Heart right ventricle (tissue), 16 donors: ENCODE data around the gene FBXL19. TPM values are rescaled to one million over a fixed set of nuclear protein-coding genes. Genes with fewer than 3 reads are reported as not detected.

ENCODE experiments used
- ATAC-seq, 8 donors: fragments of 200-7000 bp; cut with Tn5 transposase; one replicate each; pipeline ENCODE4 v1.9.1; 2020; ENCODE audit warnings: mild to moderate bottlenecking in 8 of 8, moderate library complexity in 8 of 8, moderate number of reproducible peaks in 1 of 8
- DNase-seq, 2 donors: peaks; one replicate each; pipeline ENCODE4 v3.0.0-alpha.2; 2020
- H3K27ac ChIP-seq, 10 donors: fragments of 200-600 bp; sonication (generic) in 2 of 10; one replicate each; pipeline versions ENCODE4 v1.5.0 to v1.8.0; 2020 to 2022; ENCODE audit warnings: mild to moderate bottlenecking in 3 of 10
- H3K27me3 ChIP-seq, 7 donors: fragments of 200-600 bp; one replicate each; pipeline ENCODE4 v1.8.0; 2021 to 2022; ENCODE audit warnings: mild to moderate bottlenecking in 2 of 7
- H3K36me3 ChIP-seq, 9 donors: fragments of 200-600 bp; sonication (generic) in 1 of 9; one replicate each; pipeline versions ENCODE4 v1.5.0 to v1.8.0; 2020 to 2022; ENCODE audit warnings: mild to moderate bottlenecking in 2 of 9
- H3K4me1 ChIP-seq, 9 donors: fragments of 200-600 bp; sonication (generic) in 1 of 9; one replicate each; pipeline versions ENCODE4 v1.5.0 to v1.8.0; 2020 to 2022; ENCODE audit warnings: mild to moderate bottlenecking in 4 of 9
- H3K4me3 ChIP-seq, 10 donors: fragments of 200-600 bp; sonication (generic) in 2 of 10; one replicate each; pipeline versions ENCODE4 v1.5.0 to v1.8.0; 2020 to 2022; ENCODE audit warnings: mild to moderate bottlenecking in 7 of 10, moderate library complexity in 2 of 10
- H3K9me3 ChIP-seq, 11 donors: fragments of 200-600 bp in 10 of 11; sonication (generic) in 2 of 11; one replicate each; pipeline versions ENCODE4 v1.5.0 to v1.8.0; 2013 to 2022; ENCODE audit warnings: mild to moderate bottlenecking in 2 of 11, control low read depth in 1 of 11, moderate library complexity in 1 of 11
- WGBS, 2 donors: extraction: QIAGEN DNeasy Blood & Tissue Kit; methylation state at CpG; one replicate each; pipeline ENCODE4 v1.1.7; 2013; ENCODE audit warnings: inconsistent platforms in 1 of 2; 5-methylcytosine and 5-hydroxymethylcytosine counted together
- intact Hi-C, 10 donors: fragments of 100-400 bp; cut with DNase I; formaldehyde crosslinking; loops; one replicate each; pipeline versions ENCODE4 v1.11.1 to v1.14.2; 2022
- polyA plus RNA-seq, 2 donors: library from polyadenylated mRNA; stranded (reverse); fragments of 200-250 nt; gene quantifications; one replicate each; pipeline ENCODE4 v1.2.3, GENCODE V29; 2013
- total RNA-seq, 10 donors: library from RNA; stranded (reverse); fragmentation: NEBNext Ultra II Directional in 3 of 10; extraction: Animal tissue kit (Norgen Biotek cat#: 25700) in 3 of 10; gene quantifications; one replicate each; pipeline versions ENCODE4 v1.2.1 to v1.2.4, GENCODE V29; 2021 to 2023
- TF ChIP-seq, protein P1 (sequence below), 9 donors: fragments of 200-600 bp; sonication (generic) in 2 of 9; IDR thresholded peaks; one replicate each; pipeline versions ENCODE4 v1.5.0 to v1.8.0; 2021 to 2022; ENCODE audit warnings: antibody characterized with exemption in 9 of 9, mild to moderate bottlenecking in 5 of 9, moderate library complexity in 1 of 9
- donor health status: Arrhythmogenic right ventricular cardiomyopathy.
- donor health status: ischemic (EF 13 %, LVEDD 7.1; RV severe dilation, severe dysfunction).
- donor health status: healthy with polysubstance abuse.
- donor health status: DM: no; HTN: yes; CAD: no.
- donor health status: DM: no; HTN: no; CAD: no.
- donor health status: ischemic (EF 25% LVEDD 6.9; RV normal size, moderate dysfunction).
- donor health status: ischemic (EF 25% LVEDD 5.7; RV mildly dilated, moderate dysfunction).
- donor health status: healthy.
- donor health status: DM: yes; HTN: yes; CAD: no.
- donor health status: Ischemic cardiomyopathy.
- donor health status: ischemic (EF 35%, LVEDD 5.7; RV mildly dilated, moderate dysfunction).
- donor health status: nonischemic (EF 11% LVEDD 7.7; RV severe dilation, severe dysfunction).
- donor health status: DM: yes; HTN: yes; CAD: no.
- donor health status: PGD.
- donor health status: ischemic (EF 29% LVEDD 5.4; RV normal size, mild dysfunction).
- donor health status: nonischemic (EF 23%, LVEDD 6.1; RV moderate dilation, normal function).

Gene FBXL19
- total and polyA plus RNA-seq, 12 donors: 4.1 to 14.1 (median 5.8) TPM

DNA sequence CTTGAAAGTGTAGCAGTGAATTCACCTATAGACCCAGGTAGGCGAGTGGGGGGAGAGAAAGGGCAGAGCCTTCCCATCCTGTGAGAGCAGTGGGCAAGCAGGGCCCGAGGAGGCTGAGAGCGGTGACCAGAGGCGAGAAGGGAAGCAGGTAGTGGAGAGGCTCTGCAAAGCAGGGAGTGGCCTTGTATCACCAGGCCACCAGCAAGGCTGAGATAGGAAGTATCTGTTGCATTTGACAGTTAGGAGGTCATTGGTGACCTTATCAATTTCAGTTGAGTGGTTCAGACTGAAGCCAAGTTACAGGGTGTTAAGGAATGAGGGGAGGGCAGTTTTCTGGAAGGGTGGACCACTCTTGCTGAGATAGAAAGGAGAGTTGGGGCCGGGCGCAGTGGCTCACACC, 51.0 kb downstream of the FBXL19 start:
- Histone ChIP-seq H3K36me3 (peaks cover 7 to 100% (median 48%) of the 10 kb centered on the region in 9 donors), H3K4me3 (no peak overlapping the region), H3K27ac (no peak overlapping the region), H3K27me3 (no peaks in the 10 kb centered on the region), H3K4me1 (no peaks in the 10 kb centered on the region), H3K9me3 (no peaks in the 10 kb centered on the region)
- no peak for DNase-seq
- no peak for ATAC-seq
- TF ChIP-seq, protein P1, sequence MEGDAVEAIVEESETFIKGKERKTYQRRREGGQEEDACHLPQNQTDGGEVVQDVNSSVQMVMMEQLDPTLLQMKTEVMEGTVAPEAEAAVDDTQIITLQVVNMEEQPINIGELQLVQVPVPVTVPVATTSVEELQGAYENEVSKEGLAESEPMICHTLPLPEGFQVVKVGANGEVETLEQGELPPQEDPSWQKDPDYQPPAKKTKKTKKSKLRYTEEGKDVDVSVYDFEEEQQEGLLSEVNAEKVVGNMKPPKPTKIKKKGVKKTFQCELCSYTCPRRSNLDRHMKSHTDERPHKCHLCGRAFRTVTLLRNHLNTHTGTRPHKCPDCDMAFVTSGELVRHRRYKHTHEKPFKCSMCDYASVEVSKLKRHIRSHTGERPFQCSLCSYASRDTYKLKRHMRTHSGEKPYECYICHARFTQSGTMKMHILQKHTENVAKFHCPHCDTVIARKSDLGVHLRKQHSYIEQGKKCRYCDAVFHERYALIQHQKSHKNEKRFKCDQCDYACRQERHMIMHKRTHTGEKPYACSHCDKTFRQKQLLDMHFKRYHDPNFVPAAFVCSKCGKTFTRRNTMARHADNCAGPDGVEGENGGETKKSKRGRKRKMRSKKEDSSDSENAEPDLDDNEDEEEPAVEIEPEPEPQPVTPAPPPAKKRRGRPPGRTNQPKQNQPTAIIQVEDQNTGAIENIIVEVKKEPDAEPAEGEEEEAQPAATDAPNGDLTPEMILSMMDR (IDR thresholded peaks at IDR 0.05): no peak
- intact Hi-C loops: no loop called here
- WGBS, 2 donors: 87 to 94% methylated on average over 6 of the region's 6 CpGs

DNA sequence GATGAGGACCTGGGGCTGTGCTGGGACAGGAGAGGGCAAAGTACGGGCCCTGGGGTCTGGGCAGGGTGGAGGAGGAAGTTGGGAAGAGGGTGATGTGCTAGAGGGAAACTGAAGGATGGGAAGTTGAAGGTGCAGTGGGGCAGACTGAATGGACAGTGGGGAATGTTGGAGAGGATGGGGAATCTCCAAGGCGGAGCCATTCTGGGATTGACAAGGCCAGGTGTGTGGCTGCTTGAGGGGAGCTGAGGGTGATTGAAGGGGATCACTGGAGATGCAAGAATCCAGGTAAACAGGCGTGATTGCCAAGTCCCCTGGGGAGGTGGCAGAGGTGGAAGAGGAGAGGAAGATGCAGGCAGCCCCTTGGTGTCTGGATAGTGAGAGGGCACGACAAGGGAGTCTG, 53.1 kb downstream of the FBXL19 start:
- 90 to 96% methylated on average over 4 of the region's 4 CpGs for WGBS, 2 donors
- intact Hi-C loops: no loop called here
- TF ChIP-seq, protein P1 (IDR thresholded peaks at IDR 0.05): no peak

DNA sequence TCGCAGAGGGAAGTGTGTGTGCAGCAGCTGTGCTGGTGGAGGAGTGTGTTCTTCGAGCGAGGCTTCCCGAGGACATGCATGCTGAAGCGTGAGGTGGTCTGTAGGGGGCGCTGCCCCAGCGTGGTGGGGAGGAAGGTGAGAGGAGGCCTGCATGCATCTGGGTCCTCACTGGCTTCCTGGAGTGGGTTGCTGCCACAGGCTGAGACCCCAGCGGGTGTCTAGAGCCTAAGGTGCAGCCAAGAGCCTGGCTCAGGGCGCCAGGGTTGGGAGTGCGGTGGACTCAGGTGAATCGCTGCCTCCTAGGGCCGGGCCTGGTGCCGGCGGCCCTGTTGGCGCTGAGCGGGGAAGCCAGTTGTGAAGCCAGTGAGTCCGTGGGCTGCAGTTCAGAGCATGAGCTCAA, 54.1 kb downstream of the FBXL19 start:
- 83 to 86% methylated on average over 17 of the region's 17 CpGs for WGBS, 2 donors
- TF ChIP-seq, protein P1 (IDR thresholded peaks at IDR 0.05): peak in 3 of 9 donors; percentile 5 to 30 (median 10)
- no peak for ATAC-seq

More for the DNA sequence above, 53.1 kb downstream of the FBXL19 start:
- DNase-seq: no peak
- ATAC-seq: peak in 1 of 8 donors; percentile 12
- H3K36me3 ChIP-seq: peaks cover 7 to 100% (median 37%) of the 10 kb centered on the region in 9 donors
- H3K4me1 ChIP-seq: no peaks in the 10 kb centered on the region
- no peak overlapping the region for H3K4me3 ChIP-seq
- no peaks in the 10 kb centered on the region for H3K9me3 ChIP-seq
- H3K27ac ChIP-seq: no peak overlapping the region
- no peaks in the 10 kb centered on the region for H3K27me3 ChIP-seq

DNA sequence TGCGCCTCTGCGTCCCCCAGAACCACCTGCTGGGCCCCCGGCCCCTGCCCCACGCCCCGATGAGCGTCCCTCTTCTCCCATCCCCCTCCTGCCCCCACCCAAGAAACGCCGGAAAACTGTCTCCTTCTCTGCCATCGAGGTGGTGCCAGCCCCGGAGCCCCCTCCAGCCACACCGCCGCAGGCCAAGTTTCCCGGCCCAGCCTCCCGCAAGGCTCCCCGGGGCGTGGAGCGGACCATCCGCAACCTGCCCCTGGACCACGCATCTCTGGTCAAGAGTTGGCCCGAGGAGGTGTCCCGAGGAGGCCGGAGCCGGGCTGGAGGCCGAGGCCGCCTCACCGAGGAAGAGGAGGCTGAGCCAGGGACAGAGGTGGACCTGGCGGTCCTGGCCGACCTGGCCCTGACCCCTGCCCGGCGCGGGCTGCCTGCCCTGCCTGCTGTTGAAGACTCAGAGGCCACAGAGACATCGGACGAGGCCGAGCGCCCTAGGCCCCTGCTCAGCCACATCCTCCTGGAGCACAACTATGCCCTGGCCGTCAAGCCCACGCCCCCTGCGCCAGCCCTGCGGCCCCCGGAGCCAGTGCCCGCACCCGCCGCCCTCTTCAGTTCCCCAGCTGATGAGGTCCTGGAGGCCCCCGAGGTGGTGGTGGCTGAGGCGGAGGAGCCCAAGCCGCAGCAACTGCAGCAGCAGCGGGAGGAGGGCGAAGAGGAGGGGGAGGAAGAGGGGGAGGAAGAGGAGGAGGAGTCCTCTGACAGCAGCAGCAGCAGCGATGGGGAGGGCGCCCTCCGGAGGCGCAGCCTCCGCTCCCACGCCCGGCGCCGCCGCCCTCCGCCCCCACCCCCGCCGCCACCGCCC, 56.0 kb downstream of the FBXL19 start:
- ATAC-seq (no peak), DNase-seq (no peak)
- Histone ChIP-seq H3K27ac (no peak overlapping the region), H3K27me3 (no peaks in the 10 kb centered on the region), H3K36me3 (peaks cover 0 to 100% (median 13%) of the 10 kb centered on the region in 9 donors), H3K9me3 (no peaks in the 10 kb centered on the region), H3K4me3 (no peak overlapping the region), H3K4me1 (peaks cover 0 to under 1% (median 0%) of the 10 kb centered on the region in 9 donors)
- intact Hi-C loops: loop anchor here in 9 of 10 donors (5.0 to 10.0 kb wide), 12 partner anchors 53 to 895 kb away; partner anchors contain the start of genes STX4 (in 2 of the 9), ZNF267 (in 2 of the 9), ZNF843 (in 2 of the 9) and PRSS53 (in 1 of the 9)
- TF ChIP-seq, protein P1 (IDR thresholded peaks at IDR 0.05): no peak
- 93% methylated on average over 61 to 62 of the region's 62 CpGs for WGBS, 2 donors

More for the DNA sequence above, 54.1 kb downstream of the FBXL19 start:
- Histone ChIP-seq H3K4me1 (no peaks in the 10 kb centered on the region), H3K27ac (no peak overlapping the region), H3K27me3 (no peaks in the 10 kb centered on the region), H3K4me3 (no peak overlapping the region), H3K9me3 (no peaks in the 10 kb centered on the region), H3K36me3 (peaks cover 5 to 100% (median 27%) of the 10 kb centered on the region in 9 donors)
- intact Hi-C loops: no loop called here
- no peak for DNase-seq
